ENCODE measurements around the gene ADRA2B. TPM values are rescaled to one million over a fixed set of nuclear protein-coding genes. Genes with fewer than 3 reads are reported as not detected.

The ADRA2B gene
- total RNA-seq, 1 experiment from 2014 or later = not detected

GRCh38 chr2:96134421-96134820 is 18.1 kb upstream of the ADRA2B start:
- no peak for DNase-seq (ENCODE audit: unreplicated experiment)
- TF ChIP-seq, protein P1, sequence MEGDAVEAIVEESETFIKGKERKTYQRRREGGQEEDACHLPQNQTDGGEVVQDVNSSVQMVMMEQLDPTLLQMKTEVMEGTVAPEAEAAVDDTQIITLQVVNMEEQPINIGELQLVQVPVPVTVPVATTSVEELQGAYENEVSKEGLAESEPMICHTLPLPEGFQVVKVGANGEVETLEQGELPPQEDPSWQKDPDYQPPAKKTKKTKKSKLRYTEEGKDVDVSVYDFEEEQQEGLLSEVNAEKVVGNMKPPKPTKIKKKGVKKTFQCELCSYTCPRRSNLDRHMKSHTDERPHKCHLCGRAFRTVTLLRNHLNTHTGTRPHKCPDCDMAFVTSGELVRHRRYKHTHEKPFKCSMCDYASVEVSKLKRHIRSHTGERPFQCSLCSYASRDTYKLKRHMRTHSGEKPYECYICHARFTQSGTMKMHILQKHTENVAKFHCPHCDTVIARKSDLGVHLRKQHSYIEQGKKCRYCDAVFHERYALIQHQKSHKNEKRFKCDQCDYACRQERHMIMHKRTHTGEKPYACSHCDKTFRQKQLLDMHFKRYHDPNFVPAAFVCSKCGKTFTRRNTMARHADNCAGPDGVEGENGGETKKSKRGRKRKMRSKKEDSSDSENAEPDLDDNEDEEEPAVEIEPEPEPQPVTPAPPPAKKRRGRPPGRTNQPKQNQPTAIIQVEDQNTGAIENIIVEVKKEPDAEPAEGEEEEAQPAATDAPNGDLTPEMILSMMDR (IDR thresholded peaks at IDR 0.05; ENCODE audit: unreplicated experiment) = no peak
- Mint-ChIP-seq H3K36me3 (ENCODE audit: insufficient read depth, unreplicated experiment) (no peaks in the 10 kb centered on the region), H3K27me3 (ENCODE audit: insufficient read depth, unreplicated experiment) (peaks cover 43% of the 10 kb centered on the region), H3K9me3 (ENCODE audit: unreplicated experiment) (no peaks in the 10 kb centered on the region), H3K27ac (ENCODE audit: low read depth, unreplicated experiment) (no peak overlapping the region), H3K4me3 (ENCODE audit: unreplicated experiment) (no peak overlapping the region), H3K4me1 (ENCODE audit: insufficient read depth, unreplicated experiment) (no peaks in the 10 kb centered on the region)
- ChIA-PET POLR2A (no interaction called here), CTCF (interaction anchor here (1.2 kb wide), 1 partner anchor 18 kb away, joined by 3 read pairs; the partner anchor contains the start of gene ADRA2B)
- intact Hi-C loops (cut with micrococcal nuclease) = no loop called here
- no TSS peak for BruUV-seq (replicated peaks)

GRCh38 chr2:96131813-96132745 is 15.7 kb upstream of the ADRA2B start:
- ChIA-PET POLR2A (no interaction called here), CTCF (interaction anchor here (2.2 kb wide), 2 partner anchors 15 to 42 kb away, joined by 5 to 9 read pairs; no protein-coding TSS in a partner anchor)
- Mint-ChIP-seq H3K4me3 (ENCODE audit: unreplicated experiment) (no peak overlapping the region), H3K36me3 (ENCODE audit: insufficient read depth, unreplicated experiment) (no peaks in the 10 kb centered on the region), H3K27me3 (ENCODE audit: insufficient read depth, unreplicated experiment) (peaks cover 54% of the 10 kb centered on the region), H3K4me1 (ENCODE audit: insufficient read depth, unreplicated experiment) (no peaks in the 10 kb centered on the region), H3K27ac (ENCODE audit: low read depth, unreplicated experiment) (no peak overlapping the region), H3K9me3 (ENCODE audit: unreplicated experiment) (no peaks in the 10 kb centered on the region)
- no TSS peak for BruUV-seq (replicated peaks)
- intact Hi-C loops (cut with micrococcal nuclease) = no loop called here
- no peak for DNase-seq (ENCODE audit: unreplicated experiment)
- TF ChIP-seq, protein P1 (IDR thresholded peaks at IDR 0.05; ENCODE audit: unreplicated experiment) = no peak

DNA sequence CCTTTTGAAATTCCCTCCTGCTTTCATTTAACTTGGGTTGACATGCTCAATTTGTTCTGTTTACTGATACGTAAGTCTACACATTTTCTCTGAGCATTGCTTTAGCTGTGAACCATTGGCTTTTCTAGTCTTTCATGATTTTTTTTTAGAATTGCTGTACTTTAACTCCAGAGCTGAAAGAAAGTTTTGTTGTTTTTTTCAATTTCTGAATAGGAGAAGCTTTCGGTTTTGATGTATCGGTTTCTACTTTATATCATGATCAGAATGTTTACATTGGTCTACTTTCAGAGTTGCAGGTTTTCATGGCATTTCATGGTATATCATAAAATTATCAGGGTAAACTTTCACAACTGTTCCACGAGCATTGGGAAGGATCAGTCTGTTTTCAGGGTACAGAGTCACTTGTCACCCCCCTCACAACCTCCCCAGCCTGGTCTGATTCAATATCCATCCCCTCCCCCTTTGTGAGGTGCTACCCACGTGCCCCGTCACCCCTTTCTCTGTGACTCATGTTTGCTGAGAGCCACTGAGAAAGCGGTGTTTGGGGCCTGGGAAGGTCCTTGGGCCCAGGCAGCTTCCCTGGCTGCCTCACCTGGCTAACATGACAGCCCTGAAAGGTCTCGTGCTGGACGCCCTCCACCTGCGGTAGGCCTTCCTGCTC is 14.9 kb upstream of the ADRA2B start:
- Mint-ChIP-seq H3K36me3 (ENCODE audit: insufficient read depth, unreplicated experiment) (no peaks in the 10 kb centered on the region), H3K27me3 (ENCODE audit: insufficient read depth, unreplicated experiment) (peaks cover 62% of the 10 kb centered on the region), H3K4me1 (ENCODE audit: insufficient read depth, unreplicated experiment) (no peaks in the 10 kb centered on the region), H3K9me3 (ENCODE audit: unreplicated experiment) (no peaks in the 10 kb centered on the region), H3K4me3 (ENCODE audit: unreplicated experiment) (no peak overlapping the region), H3K27ac (ENCODE audit: low read depth, unreplicated experiment) (no peak overlapping the region)
- no TSS peak for BruUV-seq (replicated peaks)
- ChIA-PET POLR2A (no interaction called here), CTCF (interaction anchor here (0.5 to 2.2 kb wide), 3 partner anchors 14 to 112 kb away, joined by 3 to 9 read pairs (median 5); no protein-coding TSS in a partner anchor)
- intact Hi-C loops (cut with micrococcal nuclease) = no loop called here
- TF ChIP-seq, protein P1 (IDR thresholded peaks at IDR 0.05; ENCODE audit: unreplicated experiment) = no peak
- no peak for DNase-seq (ENCODE audit: unreplicated experiment)

- H3K4me1 Mint-ChIP-seq (ENCODE audit: insufficient read depth, unreplicated experiment) = no peaks in the 10 kb centered on the region
- no TSS peak for BruUV-seq (replicated peaks)
- H3K4me3 Mint-ChIP-seq (ENCODE audit: unreplicated experiment) = no peak overlapping the region
- TF ChIP-seq, protein P1 (IDR thresholded peaks at IDR 0.05; ENCODE audit: unreplicated experiment) = no peak
- ChIA-PET CTCF (interaction anchor here (1.0 to 2.2 kb wide), 3 partner anchors 12 to 44 kb away, joined by 5 to 9 read pairs (median 5); no protein-coding TSS in a partner anchor), POLR2A (no interaction called here)
- H3K36me3 Mint-ChIP-seq (ENCODE audit: insufficient read depth, unreplicated experiment) = no peaks in the 10 kb centered on the region
- peaks cover 65% of the 10 kb centered on the region for H3K27me3 Mint-ChIP-seq (ENCODE audit: insufficient read depth, unreplicated experiment)
- H3K27ac Mint-ChIP-seq (ENCODE audit: low read depth, unreplicated experiment) = no peak overlapping the region
- H3K9me3 Mint-ChIP-seq (ENCODE audit: unreplicated experiment) = no peaks in the 10 kb centered on the region
- DNase-seq (ENCODE audit: unreplicated experiment) = no peak
- intact Hi-C loops (cut with micrococcal nuclease) = no loop called here
These were observed 14.1 kb upstream of the ADRA2B start for GRCh38 chr2:96130483-96130882.

Measured in MCF 10A (cell line).